ENCODE measurements around the gene MT1G.

DNA sequence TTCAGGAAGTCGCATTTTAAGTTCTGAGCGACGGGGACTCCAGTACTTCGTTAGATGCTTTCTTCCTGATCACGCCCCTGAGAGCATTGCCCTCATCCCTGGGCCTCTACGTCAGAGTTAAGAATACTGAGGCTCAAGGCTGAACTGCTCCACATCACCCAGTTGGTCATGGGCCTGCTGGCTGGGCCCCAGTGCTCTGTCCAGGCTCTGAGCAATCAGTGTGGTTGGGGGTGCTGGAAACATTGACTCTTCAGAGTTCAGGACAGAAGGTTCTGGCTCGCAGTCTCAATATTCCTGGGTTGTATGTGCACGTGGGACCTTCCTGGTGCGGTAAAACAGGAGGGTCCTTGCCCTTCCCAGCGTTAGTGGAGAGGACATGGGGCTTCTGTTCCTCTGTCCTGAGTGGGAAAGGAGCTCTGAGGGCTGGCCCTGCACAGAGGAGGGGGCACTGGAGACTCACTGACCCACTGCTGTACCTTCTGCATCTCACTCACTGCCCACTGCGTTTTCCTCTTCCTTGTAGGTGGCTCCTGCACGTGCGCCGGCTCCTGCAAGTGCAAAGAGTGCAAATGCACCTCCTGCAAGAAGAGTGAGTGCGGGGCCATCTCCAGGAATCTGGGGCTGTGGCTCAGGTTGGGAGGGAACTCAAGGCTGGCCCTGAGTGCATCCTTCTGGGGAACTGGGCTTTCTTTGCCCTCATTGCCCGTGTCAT is 41.8 kb downstream of the MT1G start:
- TF ChIP-seq, protein P1, sequence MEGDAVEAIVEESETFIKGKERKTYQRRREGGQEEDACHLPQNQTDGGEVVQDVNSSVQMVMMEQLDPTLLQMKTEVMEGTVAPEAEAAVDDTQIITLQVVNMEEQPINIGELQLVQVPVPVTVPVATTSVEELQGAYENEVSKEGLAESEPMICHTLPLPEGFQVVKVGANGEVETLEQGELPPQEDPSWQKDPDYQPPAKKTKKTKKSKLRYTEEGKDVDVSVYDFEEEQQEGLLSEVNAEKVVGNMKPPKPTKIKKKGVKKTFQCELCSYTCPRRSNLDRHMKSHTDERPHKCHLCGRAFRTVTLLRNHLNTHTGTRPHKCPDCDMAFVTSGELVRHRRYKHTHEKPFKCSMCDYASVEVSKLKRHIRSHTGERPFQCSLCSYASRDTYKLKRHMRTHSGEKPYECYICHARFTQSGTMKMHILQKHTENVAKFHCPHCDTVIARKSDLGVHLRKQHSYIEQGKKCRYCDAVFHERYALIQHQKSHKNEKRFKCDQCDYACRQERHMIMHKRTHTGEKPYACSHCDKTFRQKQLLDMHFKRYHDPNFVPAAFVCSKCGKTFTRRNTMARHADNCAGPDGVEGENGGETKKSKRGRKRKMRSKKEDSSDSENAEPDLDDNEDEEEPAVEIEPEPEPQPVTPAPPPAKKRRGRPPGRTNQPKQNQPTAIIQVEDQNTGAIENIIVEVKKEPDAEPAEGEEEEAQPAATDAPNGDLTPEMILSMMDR (optimal IDR thresholded peaks at IDR 0.05 in 1 of 3, IDR thresholded peaks at IDR 0.05 in 1 of 3, conservative IDR thresholded peaks at IDR 0.05 in 1 of 3; ENCODE audit: extremely low read depth in 1 of 3, insufficient read depth in 2 of 3, low read length in 3 of 3), result no peak
- TF ChIP-seq EZH2 (IDR thresholded peaks at IDR 0.05; ENCODE audit: low read length), result no peak
